ENCODE measurements around the gene LRRC74B. TPM values are rescaled to one million over a fixed set of nuclear protein-coding genes. Genes with fewer than 3 reads are reported as not detected.
"Not testable (repeated sequence)": the region's sequence is repeated elsewhere in the genome, so short reads cannot be mapped to it uniquely, and the experiment has no call there.

Gene LRRC74B, protein sequence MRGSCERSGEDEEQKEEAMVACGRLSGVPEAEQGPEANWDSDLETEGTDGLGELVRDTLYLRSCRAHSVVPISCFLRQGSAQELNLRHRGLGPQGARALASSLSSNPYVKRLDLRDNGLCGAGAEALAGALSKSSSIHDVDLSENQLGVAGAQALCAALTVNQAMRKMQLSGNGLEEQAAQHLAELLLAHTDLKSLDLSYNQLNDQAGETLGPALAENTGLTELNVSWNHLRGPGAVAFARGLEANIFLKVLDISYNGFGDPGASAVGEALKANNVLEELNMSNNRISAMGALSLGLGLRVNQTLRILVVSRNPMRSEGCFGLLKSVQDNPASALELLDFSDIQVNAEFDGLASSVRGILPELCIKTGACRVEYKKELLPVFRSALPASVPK
- not detected in 2 replicates for total RNA-seq (2014; rRNA removed; shearing (Covaris generic); ENCODE audit: low replicate concordance)

DNA sequence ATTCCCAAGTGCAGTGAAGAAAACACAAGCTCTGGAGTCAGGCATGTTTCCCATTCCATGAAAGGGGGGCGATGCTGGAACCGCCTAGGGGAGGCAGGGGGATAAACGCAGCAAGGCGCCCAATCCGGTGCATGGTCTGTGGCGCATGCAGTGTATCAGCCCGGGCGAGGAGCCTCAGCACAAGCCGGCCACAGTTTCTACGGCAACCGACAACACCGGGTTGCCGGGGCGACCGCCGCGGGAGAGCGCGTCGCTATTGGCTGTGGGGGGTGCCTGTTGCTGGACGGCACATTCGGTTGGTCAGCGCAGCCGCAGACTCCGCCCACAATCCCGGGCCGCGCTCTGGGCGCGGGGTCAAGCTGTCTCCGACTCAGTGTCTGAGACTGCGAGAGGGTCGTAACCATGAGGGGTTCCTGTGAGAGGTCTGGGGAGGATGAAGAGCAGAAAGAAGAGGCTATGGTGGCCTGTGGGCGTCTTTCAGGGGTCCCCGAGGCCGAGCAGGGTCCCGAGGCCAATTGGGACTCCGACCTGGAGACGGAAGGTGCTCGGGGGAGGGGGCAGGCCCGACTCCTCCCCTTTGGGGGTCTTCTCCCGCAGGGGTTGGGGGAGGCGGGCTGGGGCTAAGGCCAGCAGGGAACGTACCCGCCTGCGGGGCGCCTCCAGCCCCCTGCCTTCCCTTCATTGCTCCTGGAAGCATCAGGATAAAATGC, at the start of gene LRRC74B:
Gene LRRC74B, plus strand, starts transcription at position 362 of the 710 bp plus-strand sequence. Its CDS starts 41 bp downstream, at position 403.
- Histone ChIP-seq H3K36me3 (no peaks in the 10 kb centered on the region), H3K4me3 (peak within 1 kb of the TSS; percentile 28), H3K27me3 (no peaks in the 10 kb centered on the region), H3K9me3 (no peaks in the 10 kb centered on the region)
- peak; percentile 89 for DNase-seq

DNA sequence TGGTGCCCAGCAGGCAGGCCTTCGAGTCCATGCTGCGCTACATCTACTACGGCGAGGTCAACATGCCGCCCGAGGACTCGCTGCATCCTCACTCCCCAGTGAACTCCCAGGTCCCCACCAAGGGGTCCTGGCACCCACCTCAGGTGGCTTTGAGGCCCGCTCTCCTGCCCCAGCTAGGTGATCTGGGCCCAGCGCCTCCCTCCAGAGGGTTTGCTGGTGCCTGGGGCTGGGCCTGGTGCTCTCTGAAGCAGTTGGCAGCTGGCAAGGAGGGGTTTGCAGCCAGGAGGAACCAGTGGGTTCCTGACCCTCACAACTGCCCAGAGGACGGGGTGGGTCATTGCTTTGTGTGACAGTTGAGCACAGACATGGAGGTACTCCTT, 49.7 kb upstream of the LRRC74B start:
- DNase-seq = no peak
- Histone ChIP-seq H3K36me3 (peaks cover 29% of the 10 kb centered on the region), H3K9me3 (no peaks in the 10 kb centered on the region)

DNA sequence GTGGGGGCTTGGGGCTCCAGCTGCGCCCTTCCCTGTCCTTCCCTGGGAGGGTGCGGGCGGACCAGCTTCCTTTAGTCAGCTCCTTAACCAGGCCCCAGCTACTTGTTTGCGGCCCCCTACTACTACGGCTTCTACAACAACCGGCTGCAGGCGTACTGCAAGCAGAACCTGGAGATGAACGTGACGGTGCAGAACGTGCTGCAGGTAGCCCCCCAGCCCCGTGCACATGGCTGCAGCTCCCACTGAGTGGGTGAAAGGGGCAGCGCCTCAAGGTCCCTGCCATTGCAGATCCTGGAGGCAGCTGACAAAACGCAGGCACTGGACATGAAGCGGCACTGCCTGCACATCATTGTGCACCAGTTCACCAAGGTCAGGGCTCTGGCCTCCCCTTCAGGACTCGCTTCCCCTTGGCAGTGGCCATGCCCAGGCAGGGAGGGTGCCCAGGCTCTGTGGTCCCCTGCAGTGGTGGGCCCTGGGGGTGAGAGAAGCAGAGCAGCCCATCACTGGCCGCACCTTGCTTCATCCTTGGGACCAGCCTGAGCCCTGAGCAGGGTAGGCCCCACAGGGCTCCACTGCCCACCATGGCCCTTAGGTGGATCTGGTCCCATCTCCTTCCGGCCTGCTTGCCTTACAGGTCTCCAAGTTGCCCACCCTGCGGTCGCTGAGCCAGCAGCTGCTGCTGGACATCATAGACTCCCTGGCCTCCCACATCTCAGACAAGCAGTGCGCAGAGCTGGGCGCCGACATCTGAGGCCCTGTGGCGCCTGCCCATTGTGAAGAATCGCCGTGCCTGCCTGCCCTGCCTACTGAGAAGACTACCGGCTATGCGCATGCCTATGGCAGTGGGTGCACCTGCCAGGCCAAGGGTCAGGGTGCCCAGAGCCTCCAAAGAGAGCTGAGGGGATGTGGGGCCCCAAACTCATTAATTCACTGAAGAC, 48.9 kb upstream of the LRRC74B start:
- Histone ChIP-seq H3K9me3 (no peaks in the 10 kb centered on the region), H3K36me3 (peaks cover 31% of the 10 kb centered on the region), H3K4me3 (no peak overlapping the region), H3K27me3 (no peaks in the 10 kb centered on the region)
- DNase-seq = no peak

More for the DNA sequence above, 49.7 kb upstream of the LRRC74B start:
- Histone ChIP-seq H3K27me3 (no peaks in the 10 kb centered on the region), H3K4me3 (no peak overlapping the region)

DNA sequence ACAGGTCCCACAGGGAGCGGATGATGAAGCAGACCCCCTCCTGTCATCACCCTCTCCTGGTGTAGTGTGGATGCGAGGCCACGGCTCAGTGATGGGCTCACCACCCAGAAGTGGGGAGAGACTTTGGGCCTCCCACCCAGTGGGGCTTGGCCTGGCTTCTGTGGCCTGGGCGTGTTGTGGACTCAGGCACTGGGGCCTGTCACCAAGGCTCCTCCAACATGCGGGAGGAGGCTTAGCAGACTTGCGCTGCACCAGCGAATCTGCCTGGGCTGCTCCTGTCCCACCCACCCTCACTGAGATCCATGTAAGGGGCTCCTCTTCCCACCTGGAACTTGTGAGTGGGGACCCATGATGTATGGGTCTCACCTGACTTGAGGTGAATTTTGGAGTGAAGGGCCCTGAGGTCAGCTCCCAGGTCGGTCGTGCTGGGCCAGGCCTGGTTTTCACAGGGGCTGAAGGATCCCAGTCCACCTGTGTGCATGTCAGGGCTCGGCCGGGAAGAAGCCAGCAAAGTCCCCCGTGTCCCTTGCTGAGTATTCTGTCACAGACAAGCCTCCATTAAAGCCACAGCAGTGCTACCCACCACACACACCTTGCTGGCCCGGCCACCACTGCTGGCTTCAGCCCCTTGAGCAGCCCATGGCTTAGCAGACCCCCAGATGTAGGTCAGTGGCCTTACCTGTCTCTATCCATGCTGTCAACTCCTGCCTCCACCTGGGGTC, 48.0 kb upstream of the LRRC74B start:
- Histone ChIP-seq H3K9me3 (no peaks in the 10 kb centered on the region), H3K36me3 (peaks cover 31% of the 10 kb centered on the region), H3K4me3 (no peak overlapping the region), H3K27me3 (no peaks in the 10 kb centered on the region)
- DNase-seq = no peak

DNA sequence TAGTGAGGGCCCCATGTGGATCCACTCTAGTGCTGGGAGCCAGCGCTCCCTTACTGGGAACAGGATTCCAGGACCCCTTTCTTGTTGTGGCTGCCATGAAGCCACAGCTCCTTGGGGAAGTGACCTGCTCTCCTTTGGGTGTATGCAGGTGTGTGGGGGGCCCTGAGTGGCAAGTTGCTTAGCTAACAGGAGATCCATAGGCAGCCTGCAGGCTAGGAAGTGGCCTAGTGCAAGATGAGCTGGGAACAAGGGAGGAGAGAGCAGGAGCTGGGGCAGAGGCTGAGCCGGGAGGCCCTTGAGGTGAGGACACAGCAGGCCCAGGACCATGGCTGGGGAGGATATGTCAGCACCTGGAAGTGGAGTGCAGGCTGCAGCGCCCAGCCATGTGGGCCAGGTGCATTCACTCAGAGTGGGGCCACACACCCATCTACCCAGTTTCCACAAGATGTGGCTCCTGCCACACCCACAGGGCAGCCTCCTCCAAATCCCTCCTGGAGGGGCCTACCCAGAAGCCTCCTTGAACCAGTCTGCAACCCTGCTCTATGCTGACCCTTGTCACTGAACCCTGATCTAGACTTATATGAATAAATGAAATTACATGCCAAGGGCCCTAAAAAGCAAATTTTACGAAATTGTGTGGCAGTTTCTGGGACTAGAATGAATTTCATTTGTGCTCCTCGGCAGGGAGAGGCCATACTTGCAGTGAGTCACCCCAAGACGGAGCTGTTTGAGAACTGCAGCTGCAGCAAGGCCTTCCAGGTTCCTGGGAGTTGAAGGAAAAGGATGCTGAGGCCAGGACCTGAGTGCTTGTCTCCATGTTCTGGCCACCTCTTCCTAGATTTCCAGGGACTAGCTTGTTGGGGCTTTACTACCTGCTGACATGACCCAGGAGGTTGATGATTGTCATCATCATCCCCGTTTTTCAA, 47.1 kb upstream of the LRRC74B start:
- H3K4me3 ChIP-seq = no peak overlapping the region
- H3K36me3 ChIP-seq = peaks cover 31% of the 10 kb centered on the region
- DNase-seq = no peak

DNA sequence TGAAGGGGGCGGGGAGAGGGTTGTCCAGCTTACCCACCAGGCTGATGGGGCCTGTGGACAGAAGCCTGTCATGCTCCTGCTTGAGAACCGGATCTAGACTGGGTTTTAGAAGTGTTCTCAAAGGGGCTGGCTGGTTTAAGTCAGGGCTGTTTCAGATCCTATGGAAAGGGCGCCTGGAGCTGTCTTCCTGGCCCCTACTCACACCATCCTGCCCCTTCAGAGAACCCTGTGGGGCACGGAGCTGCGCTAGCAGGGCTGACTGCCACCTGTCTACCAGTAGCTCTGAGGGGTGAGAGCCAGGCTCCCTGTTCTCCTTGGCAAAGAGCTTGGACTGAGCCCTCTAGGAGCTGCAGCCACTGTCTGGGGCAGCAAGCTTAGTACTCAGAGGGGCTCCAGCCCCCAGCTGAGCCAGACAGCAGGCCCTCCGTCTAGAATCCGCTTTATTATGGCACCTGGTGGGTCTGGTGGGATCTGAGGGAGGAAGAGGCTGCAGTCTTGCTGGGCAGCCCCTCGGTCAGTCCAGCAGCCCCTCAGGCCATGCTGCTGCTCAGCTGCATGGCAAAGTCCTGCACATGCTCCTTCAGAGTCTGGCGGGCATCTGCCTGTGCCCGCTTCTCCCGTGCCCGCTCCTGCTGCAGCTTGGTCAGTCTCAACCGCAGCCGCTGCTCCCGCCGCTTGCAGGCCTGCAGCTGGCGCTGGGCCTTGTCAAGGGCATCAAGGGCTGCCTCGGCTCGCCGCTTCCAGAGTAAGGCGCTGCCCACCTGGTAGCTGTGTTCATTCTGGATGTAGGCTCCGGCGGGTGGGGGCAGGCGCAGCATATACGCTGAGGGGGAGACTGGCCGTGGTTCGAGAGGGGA, 46.2 kb upstream of the LRRC74B start:
- no peaks in the 10 kb centered on the region for H3K27me3 ChIP-seq
- H3K36me3 ChIP-seq = peaks cover 31% of the 10 kb centered on the region
- H3K4me3 ChIP-seq = no peak overlapping the region
- DNase-seq = no peak
- H3K9me3 ChIP-seq = no peaks in the 10 kb centered on the region

More for the DNA sequence above, 47.1 kb upstream of the LRRC74B start:
- Histone ChIP-seq H3K9me3 (no peaks in the 10 kb centered on the region), H3K27me3 (no peaks in the 10 kb centered on the region)

DNA sequence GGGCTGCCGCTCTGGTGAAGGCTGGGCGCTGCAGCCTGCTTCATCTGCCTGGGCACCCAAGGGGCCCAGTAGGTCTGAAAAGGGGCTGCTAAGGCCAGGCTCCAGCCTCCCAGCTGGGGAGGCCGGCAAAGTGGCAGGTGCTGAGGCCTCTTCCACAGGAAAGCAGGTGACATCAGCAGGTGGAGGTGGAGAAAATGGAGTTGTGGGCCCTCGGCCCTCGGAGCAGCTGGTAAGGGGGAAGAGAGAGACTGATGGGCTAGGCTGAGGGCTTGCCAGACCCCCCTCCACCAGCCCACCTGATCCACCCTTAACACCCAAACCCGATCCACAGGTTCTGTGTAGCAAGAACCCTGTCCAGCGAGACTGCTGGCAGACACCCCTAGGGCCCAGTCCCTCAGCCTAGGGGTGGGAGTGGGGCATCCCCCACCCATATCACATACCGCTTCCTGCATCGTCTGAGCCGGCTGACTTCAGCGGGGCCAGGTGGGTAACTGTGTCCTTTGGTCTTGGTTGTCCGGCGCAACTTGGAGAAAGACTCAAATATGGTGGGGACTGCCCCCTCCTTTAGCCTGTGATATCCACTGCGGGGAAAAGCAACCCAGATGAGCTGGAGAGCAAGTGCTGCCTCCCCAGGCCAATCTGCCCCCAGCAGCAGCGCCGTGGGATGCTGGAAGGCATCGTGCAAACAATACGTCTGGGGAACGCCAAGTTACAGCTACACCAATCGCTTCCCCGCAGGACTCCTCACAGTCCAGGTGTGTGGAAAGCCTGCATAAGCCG, 45.3 kb upstream of the LRRC74B start:
- DNase-seq = no peak
- Histone ChIP-seq H3K27me3 (no peaks in the 10 kb centered on the region), H3K4me3 (peak overlapping the region; percentile 96), H3K9me3 (no peaks in the 10 kb centered on the region), H3K36me3 (peaks cover 31% of the 10 kb centered on the region)

DNA sequence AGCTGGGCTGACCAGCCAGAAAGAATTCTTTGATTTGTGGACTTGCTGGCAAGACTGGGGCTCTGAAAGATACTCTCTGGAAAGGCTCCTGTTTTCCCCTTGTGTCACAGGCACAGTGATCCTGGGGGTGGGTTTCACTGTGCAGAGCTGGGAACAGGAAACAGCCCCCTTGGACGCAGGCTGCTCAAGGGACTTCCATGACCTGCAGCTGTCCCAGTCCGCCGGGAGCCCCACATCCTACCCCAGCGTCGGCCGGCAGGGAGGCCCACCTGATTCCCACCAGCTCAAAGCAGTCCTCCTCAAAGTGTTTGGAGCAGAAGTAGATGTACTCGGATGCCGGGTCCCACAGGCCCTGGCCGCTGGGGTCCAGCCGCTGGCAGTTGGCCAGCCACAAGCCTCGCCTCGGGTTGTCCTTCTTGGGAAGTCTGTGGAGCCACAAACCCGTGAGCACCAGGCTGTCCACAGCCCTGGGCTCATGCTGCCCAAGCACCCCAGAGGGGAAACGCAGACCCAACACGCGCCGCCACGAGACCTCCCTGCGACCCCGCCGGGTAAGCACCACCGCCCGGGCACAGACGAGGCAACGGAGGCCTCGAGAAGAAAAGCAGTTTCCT, 44.7 kb upstream of the LRRC74B start:
- no peaks in the 10 kb centered on the region for H3K9me3 ChIP-seq
- H3K4me3 ChIP-seq = peak overlapping the region; percentile 96
- no peak for DNase-seq
- peaks cover 31% of the 10 kb centered on the region for H3K36me3 ChIP-seq
- no peaks in the 10 kb centered on the region for H3K27me3 ChIP-seq

DNA sequence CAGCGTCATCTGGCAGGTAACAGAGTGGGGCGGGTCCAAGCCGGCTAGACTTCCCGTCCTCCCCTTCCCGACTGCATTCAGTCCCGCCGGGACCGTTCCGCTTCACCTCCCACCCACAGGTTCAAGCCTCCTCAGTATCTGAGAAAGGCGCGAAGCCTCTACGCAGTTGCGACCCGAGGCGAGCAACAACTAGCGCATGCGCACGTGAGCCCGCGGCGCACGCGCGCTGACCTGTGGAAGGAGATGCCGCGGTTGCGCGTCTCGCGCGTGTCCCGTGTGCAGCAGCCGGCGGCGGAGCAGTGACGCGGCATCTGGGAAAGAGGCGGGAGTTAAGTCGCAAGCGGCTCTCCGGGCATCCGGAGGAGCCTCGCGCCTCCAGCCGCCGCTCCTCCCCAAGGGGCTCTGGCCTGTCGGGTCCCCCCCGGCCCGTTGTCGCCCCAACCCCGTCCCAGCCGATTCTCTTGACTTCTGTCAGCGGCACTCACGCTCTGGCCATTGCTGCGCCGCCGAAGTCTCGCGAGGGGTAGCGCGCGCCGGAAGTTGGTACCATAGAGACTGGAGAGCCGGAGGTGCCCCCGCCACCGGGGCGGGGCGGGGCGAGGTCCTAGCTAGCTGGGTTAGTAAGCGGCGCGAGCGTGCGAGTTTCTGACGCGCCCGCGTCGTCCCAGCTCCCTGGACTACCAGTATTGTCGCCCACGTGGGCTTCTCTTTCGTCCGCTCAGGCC, 44.0 kb upstream of the LRRC74B start, which contains the start of gene THAP7:
Gene THAP7, minus strand, starts transcription at position 518 of the 725 bp plus-strand sequence. Its CDS starts 207 bp downstream, at position 311.
- Histone ChIP-seq H3K27me3 (no peaks in the 10 kb centered on the region), H3K36me3 (peaks cover 31% of the 10 kb centered on the region), H3K9me3 (no peaks in the 10 kb centered on the region), H3K4me3 (peak within 1 kb of the TSS; percentile 96)
- DNase-seq = peak; percentile 96

DNA sequence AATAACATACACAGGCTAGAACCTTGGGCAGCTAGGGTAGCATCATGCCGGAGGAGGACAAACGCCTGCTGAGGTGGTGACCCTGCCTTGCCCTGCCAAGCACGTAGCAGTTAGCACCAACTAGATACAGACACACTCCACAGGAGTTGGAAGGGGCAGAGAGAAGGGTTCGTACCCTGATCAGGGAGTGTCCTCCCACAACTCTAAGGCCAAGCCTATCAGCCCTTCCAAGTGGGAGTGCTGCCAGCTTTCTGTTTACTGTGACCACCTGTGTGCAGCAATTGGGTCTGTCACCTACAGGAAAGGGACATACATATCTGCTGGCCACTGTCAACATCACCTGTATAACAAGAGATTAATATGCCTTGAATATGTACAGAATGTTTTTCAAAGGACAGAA, 42.0 kb upstream of the LRRC74B start:
- Histone ChIP-seq H3K36me3 (peaks cover 23% of the 10 kb centered on the region), H3K9me3 (no peaks in the 10 kb centered on the region), H3K27me3 (no peaks in the 10 kb centered on the region), H3K4me3 (no peak overlapping the region)
- no peak for DNase-seq

DNA sequence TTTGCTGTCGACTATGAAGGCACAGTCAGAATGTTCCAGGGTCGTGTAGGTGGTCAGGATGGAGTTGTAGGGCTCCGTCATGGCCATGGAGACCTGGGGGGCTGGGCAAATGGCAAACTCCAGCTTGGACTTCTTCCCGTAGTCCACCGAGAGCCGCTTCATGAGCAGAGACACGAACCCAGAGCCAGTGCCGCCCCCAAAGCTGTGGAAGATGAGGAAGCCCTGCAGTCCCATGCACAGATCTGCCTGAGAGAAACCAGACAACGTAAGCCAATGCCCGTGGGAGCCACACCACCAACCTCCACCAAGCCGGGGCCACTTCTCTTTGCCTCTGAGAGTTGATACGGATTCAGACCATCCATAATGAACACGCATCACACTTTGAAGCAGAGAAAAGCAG, 36.5 kb upstream of the LRRC74B start:
- H3K9me3 ChIP-seq, H3K27me3 ChIP-seq, H3K36me3 ChIP-seq, H3K4me3 ChIP-seq, DNase-seq: not testable (repeated sequence)

DNA sequence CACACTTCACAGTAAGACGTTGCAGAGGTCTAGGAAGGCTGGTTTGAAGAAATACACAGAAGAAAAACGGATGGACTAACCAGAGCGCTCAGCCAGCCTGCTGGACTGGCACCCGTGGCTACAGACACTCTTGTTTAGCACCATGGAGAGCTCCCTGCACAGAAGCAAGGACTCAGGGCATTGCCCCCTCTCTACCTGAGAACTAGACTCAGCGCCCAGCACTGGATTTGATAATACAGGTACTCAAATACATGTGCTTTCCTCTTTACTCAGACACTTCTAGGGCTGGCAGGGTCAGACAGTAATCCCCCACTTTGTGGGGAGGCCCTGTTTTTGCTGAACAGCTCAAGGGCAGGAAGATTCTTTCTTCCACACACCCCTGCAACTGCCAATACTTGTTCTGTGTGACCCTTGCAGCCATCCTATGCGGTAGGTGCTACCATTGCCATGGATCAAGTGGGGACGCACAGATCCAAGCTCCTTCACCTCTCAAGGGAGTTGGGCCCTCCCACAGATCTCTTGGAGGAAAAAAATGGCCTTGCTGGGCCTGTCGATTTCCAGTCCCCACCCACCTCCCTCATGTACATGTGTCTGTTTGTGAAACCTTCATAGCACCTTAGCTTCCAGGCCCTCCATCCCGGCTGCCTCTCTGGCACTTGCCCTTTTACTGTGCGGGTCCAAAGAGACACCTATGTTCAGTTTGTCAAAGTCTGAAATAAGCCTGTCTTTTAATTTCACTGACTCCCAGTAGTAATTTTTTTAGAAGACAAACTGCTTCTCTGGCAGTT, 35.9 kb upstream of the LRRC74B start:
- Histone ChIP-seq H3K27me3 (no peaks in the 10 kb centered on the region), H3K9me3 (no peaks in the 10 kb centered on the region), H3K36me3 (no peaks in the 10 kb centered on the region), H3K4me3 (no peak overlapping the region)
- DNase-seq = no peak

Data from MG63 (cell line).